ENCODE data around the gene XAF1.

Gene XAF1

GRCh38 chr17:6796017-6796886 is 40.4 kb downstream of the XAF1 start:
- TF ChIP-seq ESRRG (CRISPR knock-in tag; IDR thresholded peaks at IDR 0.05) (no peak), ZNF70 (CRISPR knock-in tag; IDR thresholded peaks at IDR 0.05) (no peak), ZNF8 (CRISPR knock-in tag; IDR thresholded peaks at IDR 0.05) (no peak), GLIS3 (CRISPR knock-in tag; IDR thresholded peaks at IDR 0.05) (no peak), CSDC2 (CRISPR knock-in tag; IDR thresholded peaks at IDR 0.05) (no peak), OSR1 (CRISPR knock-in tag; IDR thresholded peaks at IDR 0.05) (no peak), POU6F1 (CRISPR knock-in tag; IDR thresholded peaks at IDR 0.05; ENCODE audit: borderline replicate concordance, low read depth) (no peak), TOX (CRISPR knock-in tag; IDR thresholded peaks at IDR 0.05; ENCODE audit: borderline replicate concordance) (no peak), BACH2 (CRISPR knock-in tag; IDR thresholded peaks at IDR 0.05; ENCODE audit: borderline replicate concordance) (no peak), ZNF565 (CRISPR knock-in tag; conservative IDR thresholded peaks at IDR 0.05; ENCODE audit: low read depth) (no peak)
- ATAC-seq = no peak

- TF ChIP-seq POU6F1 (CRISPR knock-in tag; IDR thresholded peaks at IDR 0.05; ENCODE audit: borderline replicate concordance, low read depth) (no peak), SNAI2 (CRISPR knock-in tag; IDR thresholded peaks at IDR 0.05) (no peak)
- no peak for ATAC-seq
Measured at GRCh38 chr17:6796887-6797490, 41.1 kb downstream of the XAF1 start.

- no peak for ATAC-seq
- TF ChIP-seq ESRRG (CRISPR knock-in tag; IDR thresholded peaks at IDR 0.05) (no peak), CSRNP3 (CRISPR knock-in tag; IDR thresholded peaks at IDR 0.05) (no peak), ZNF8 (CRISPR knock-in tag; IDR thresholded peaks at IDR 0.05) (no peak), PATZ1 (CRISPR knock-in tag; IDR thresholded peaks at IDR 0.05; ENCODE audit: borderline replicate concordance) (no peak), ZFP3 (CRISPR knock-in tag; IDR thresholded peaks at IDR 0.05) (no peak), TCF4 (CRISPR knock-in tag; IDR thresholded peaks at IDR 0.05; ENCODE audit: borderline replicate concordance) (no peak), TSHZ2 (CRISPR knock-in tag; IDR thresholded peaks at IDR 0.05) (no peak), ZFP30 (CRISPR knock-in tag; IDR thresholded peaks at IDR 0.05) (no peak), OSR1 (CRISPR knock-in tag; IDR thresholded peaks at IDR 0.05) (no peak), BACH2 (CRISPR knock-in tag; IDR thresholded peaks at IDR 0.05; ENCODE audit: borderline replicate concordance) (no peak), CREB5 (CRISPR knock-in tag; IDR thresholded peaks at IDR 0.05; ENCODE audit: low read depth) (no peak), POU6F1 (CRISPR knock-in tag; IDR thresholded peaks at IDR 0.05; ENCODE audit: borderline replicate concordance, low read depth) (no peak), SNAI2 (CRISPR knock-in tag; IDR thresholded peaks at IDR 0.05) (no peak), GLIS3 (CRISPR knock-in tag; IDR thresholded peaks at IDR 0.05) (no peak), RARB (CRISPR knock-in tag; IDR thresholded peaks at IDR 0.05) (no peak), ISL1 (CRISPR knock-in tag; IDR thresholded peaks at IDR 0.05) (no peak), ZC3H10 (CRISPR knock-in tag; IDR thresholded peaks at IDR 0.05) (no peak)
Measured at GRCh38 chr17:6797718-6798351, 42.0 kb downstream of the XAF1 start.
